Activated naive CD4-positive, alpha-beta T cell treated with anti-CD3 and anti-CD28 coated beads, Interleukin-2, amount 50 U/mL, for 72 hours (primary cell): ENCODE measurements around the gene TMEM30A. TPM values are rescaled to one million over a fixed set of nuclear protein-coding genes. Genes with fewer than 3 reads are reported as not detected.

Experiments
- ATAC-seq, 2 donors: fragments of 150-1000 bp; cut with Tn5 transposase; 2 replicates each; pipeline ENCODE4 v1.10.0; 2021; ENCODE audit warnings: mild to moderate bottlenecking in 2 of 2, moderate library complexity in 2 of 2
- DNase-seq, 2 donors: peaks; one replicate each; pipeline ENCODE4 v3.0.0; 2021 to 2022; ENCODE audit warnings: low spot score in 2 of 2
- H3K27ac Mint-ChIP-seq, 2 donors: one replicate each; pipeline ENCODE4 v1.8.0; 2022; ENCODE audit warnings: mild to moderate bottlenecking in 2 of 2, mixed read lengths in 2 of 2
- H3K36me3 Mint-ChIP-seq, 2 donors: one replicate each; pipeline ENCODE4 v1.8.0; 2022; ENCODE audit warnings: mixed read lengths in 2 of 2
- H3K9me3 Mint-ChIP-seq, 2 donors: one replicate each; pipeline ENCODE4 v1.8.0; 2022; ENCODE audit warnings: mixed read lengths in 2 of 2
- total RNA-seq, 2 donors: library from RNA; stranded (reverse); gene quantifications; one replicate each; pipeline ENCODE4 v1.2.3, GENCODE V29; 2022

The TMEM30A gene
- total RNA-seq, 2 donors from 2014 or later, result 52.3 to 228 TPM

GRCh38 chr6:75300531-75300855, 15.9 kb upstream of the TMEM30A start:
- ATAC-seq, result no peak
- no peaks in the 10 kb centered on the region for H3K36me3 Mint-ChIP-seq

GRCh38 chr6:75299801-75300530, 15.4 kb upstream of the TMEM30A start:
- Mint-ChIP-seq H3K27ac (no peak overlapping the region), H3K36me3 (no peaks in the 10 kb centered on the region), H3K9me3 (no peaks in the 10 kb centered on the region)
- no peak for ATAC-seq
- no peak for DNase-seq

More at GRCh38 chr6:75300531-75300855, 15.9 kb upstream of the TMEM30A start:
- H3K27ac Mint-ChIP-seq, result no peak overlapping the region
- no peak for DNase-seq
- H3K9me3 Mint-ChIP-seq, result no peaks in the 10 kb centered on the region

- Mint-ChIP-seq H3K36me3 (no peaks in the 10 kb centered on the region), H3K27ac (no peak overlapping the region), H3K9me3 (no peaks in the 10 kb centered on the region)
- peak; percentile 56 to 58 for ATAC-seq
- no peak for DNase-seq
These were observed 12.5 kb upstream of the TMEM30A start for GRCh38 chr6:75296811-75297779.

GRCh38 chr6:75292555-75292954, 8.0 kb upstream of the TMEM30A start:
- DNase-seq (no peak), ATAC-seq (no peak)
- peaks cover 4 to 6% of the 10 kb centered on the region in 2 donors for H3K36me3 Mint-ChIP-seq

GRCh38 chr6:75291744-75292143, 7.2 kb upstream of the TMEM30A start:
- no peak overlapping the region for H3K27ac Mint-ChIP-seq
- H3K9me3 Mint-ChIP-seq, result no peaks in the 10 kb centered on the region
- ATAC-seq (no peak), DNase-seq (no peak)
- H3K36me3 Mint-ChIP-seq, result peaks cover 8 to 9% of the 10 kb centered on the region in 2 donors

More at GRCh38 chr6:75292555-75292954, 8.0 kb upstream of the TMEM30A start:
- no peaks in the 10 kb centered on the region for H3K9me3 Mint-ChIP-seq
- H3K27ac Mint-ChIP-seq, result no peak overlapping the region

- Mint-ChIP-seq H3K36me3 (peaks cover 12% of the 10 kb centered on the region in 2 donors), H3K27ac (no peak overlapping the region), H3K9me3 (no peaks in the 10 kb centered on the region)
- ATAC-seq (no peak), DNase-seq (no peak)
These were observed 6.7 kb upstream of the TMEM30A start for GRCh38 chr6:75291331-75291730.

GRCh38 chr6:75290136-75290945, 5.7 kb upstream of the TMEM30A start:
- DNase-seq (no peak), ATAC-seq (no peak)
- Mint-ChIP-seq H3K36me3 (peaks cover 12% of the 10 kb centered on the region in 2 donors), H3K27ac (peak overlapping the region in 1 of 2 donors; percentile 53), H3K9me3 (no peaks in the 10 kb centered on the region)

GRCh38 chr6:75288023-75288422, 3.4 kb upstream of the TMEM30A start:
- no peaks in the 10 kb centered on the region for H3K9me3 Mint-ChIP-seq
- peaks cover 12% of the 10 kb centered on the region in 2 donors for H3K36me3 Mint-ChIP-seq
- ATAC-seq, result no peak
- no peak overlapping the region for H3K27ac Mint-ChIP-seq
- DNase-seq, result no peak

- DNase-seq, result no peak
- peak overlapping the region in 1 of 2 donors; percentile 19 for H3K27ac Mint-ChIP-seq
- no peaks in the 10 kb centered on the region for H3K9me3 Mint-ChIP-seq
- peaks cover 12% of the 10 kb centered on the region in 2 donors for H3K36me3 Mint-ChIP-seq
- ATAC-seq, result no peak
These were observed 2.8 kb upstream of the TMEM30A start for GRCh38 chr6:75287424-75287823.

- H3K36me3 Mint-ChIP-seq, result peaks cover 12% of the 10 kb centered on the region in 2 donors
- H3K27ac Mint-ChIP-seq, result no peak overlapping the region
- H3K9me3 Mint-ChIP-seq, result no peaks in the 10 kb centered on the region
- ATAC-seq (no peak), DNase-seq (no peak)
These were observed 2.4 kb upstream of the TMEM30A start for GRCh38 chr6:75286955-75287354.

GRCh38 chr6:75285283-75285639, 669 bp upstream of the TMEM30A start:
- DNase-seq (no peak), ATAC-seq (no peak)
- H3K27ac Mint-ChIP-seq, result no peak overlapping the region
- H3K9me3 Mint-ChIP-seq, result no peaks in the 10 kb centered on the region
- H3K36me3 Mint-ChIP-seq, result peaks cover 12% of the 10 kb centered on the region in 2 donors

GRCh38 chr6:75283907-75284631, 523 bp downstream of the TMEM30A start:
- DNase-seq (peak in 1 of 2 donors; percentile 17), ATAC-seq (peak; percentile 14 to 23)
- H3K27ac Mint-ChIP-seq, result no peak overlapping the region
- H3K36me3 Mint-ChIP-seq, result peaks cover 12% of the 10 kb centered on the region in 2 donors
- no peaks in the 10 kb centered on the region for H3K9me3 Mint-ChIP-seq

- ATAC-seq (no peak), DNase-seq (no peak)
- Mint-ChIP-seq H3K9me3 (no peaks in the 10 kb centered on the region), H3K27ac (no peak overlapping the region), H3K36me3 (peaks cover 14 to 15% of the 10 kb centered on the region in 2 donors)
These were observed 1.9 kb downstream of the TMEM30A start for GRCh38 chr6:75282706-75283105.

GRCh38 chr6:75281653-75282052, 2.9 kb downstream of the TMEM30A start:
- Mint-ChIP-seq H3K27ac (no peak overlapping the region), H3K36me3 (peaks cover 10 to 14% of the 10 kb centered on the region in 2 donors), H3K9me3 (no peaks in the 10 kb centered on the region)
- ATAC-seq (no peak), DNase-seq (no peak)

GRCh38 chr6:75280131-75280855, 4.3 kb downstream of the TMEM30A start:
- peaks cover 8 to 24% of the 10 kb centered on the region in 2 donors for H3K36me3 Mint-ChIP-seq
- DNase-seq (no peak), ATAC-seq (no peak)
- no peak overlapping the region for H3K27ac Mint-ChIP-seq
- H3K9me3 Mint-ChIP-seq, result peaks cover 0 to 3% of the 10 kb centered on the region in 2 donors
